Left colon (tissue), 2 donors: ENCODE measurements around the gene NPDC1. TPM values are rescaled to one million over a fixed set of nuclear protein-coding genes. Genes with fewer than 3 reads are reported as not detected.
A peak's percentile ranks its signal among the peaks of the same experiment; 100 is the strongest.
"Not testable (repeated sequence)": the region's sequence is repeated elsewhere in the genome, so short reads cannot be mapped to it uniquely, and the experiment has no call there.

Source experiments
- ATAC-seq: fragments of 200-7000 bp; cut with Tn5 transposase; one replicate; pipeline ENCODE4 v1.9.1; 2020; ENCODE audit warnings: mild to moderate bottlenecking, moderate library complexity
- DNase-seq, 2 donors: peaks; one replicate each; pipeline ENCODE4 v3.0.0-alpha.2; 2020
- intact Hi-C, 2 donors: fragments of 100-400 bp; cut with DNase I in 1 of 2; cut with micrococcal nuclease in 1 of 2; formaldehyde crosslinking; loops; one replicate each; pipeline versions ENCODE4 v1.11.2 to v1.14.0; 2022; cut with DNase I, micrococcal nuclease
- total RNA-seq, 2 donors: library from RNA; stranded (reverse); fragmentation: NEBNext Ultra II Directional; extraction: Animal tissue kit (Norgen Biotek cat#: 25700); gene quantifications; one replicate each; pipeline ENCODE4 v1.2.1, GENCODE V29; 2021
- donor health status: DM: no; HTN: no; CAD: no.
- donor health status: DM: yes; HTN: yes; CAD: no.

The NPDC1 gene
- total RNA-seq, 2 donors from 2014 or later: 170 to 204 TPM

GRCh38 chr9:137048655-137049543 lies 2.9 kb upstream of the NPDC1 start:
- DNase-seq (no peak), ATAC-seq (no peak)
- intact Hi-C loops: no loop called here

DNA sequence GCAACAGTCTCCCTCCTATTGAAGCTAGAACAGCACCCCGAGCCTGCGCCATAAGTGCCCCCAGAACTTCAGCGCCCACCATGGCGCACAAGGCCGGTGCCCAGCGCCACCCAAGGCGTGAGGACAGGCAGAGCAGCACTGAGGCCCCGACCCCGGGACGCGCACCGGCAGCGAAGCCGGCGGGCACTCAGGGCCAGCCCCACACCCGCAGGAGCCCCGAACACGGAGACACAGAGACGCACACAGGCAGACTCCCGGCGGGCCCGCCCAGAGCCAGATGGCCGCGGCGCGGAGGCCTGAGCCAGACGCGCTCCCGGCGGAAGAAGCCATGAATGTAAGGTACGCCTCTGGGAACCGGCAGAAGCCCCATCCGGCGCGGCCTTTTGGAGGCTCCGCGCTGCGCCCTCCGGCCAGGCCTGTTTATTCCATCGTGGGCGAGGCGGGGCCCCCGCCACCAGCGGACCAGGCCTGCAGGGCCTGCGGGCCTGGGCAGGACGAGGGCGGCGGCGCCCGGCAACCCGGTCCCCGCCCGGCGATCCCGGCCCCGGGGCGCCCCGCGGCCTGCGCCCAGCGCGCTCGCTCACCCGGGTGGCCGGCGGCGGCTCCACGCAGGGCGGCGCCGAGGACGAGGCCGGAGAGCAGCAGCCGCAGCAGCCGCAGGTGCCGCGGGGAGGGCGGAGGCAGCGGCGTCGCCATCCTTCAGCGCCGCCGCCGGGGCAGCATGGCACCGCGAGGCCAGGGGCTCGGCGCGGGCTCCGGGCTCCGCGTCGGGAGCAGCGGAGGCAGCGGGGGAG lies 486 bp downstream of the NPDC1 start:
- intact Hi-C loops: no loop called here
- DNase-seq (peak in 1 of 2 donors; percentile 52), ATAC-seq (peak; percentile 37)

- intact Hi-C loops: no loop called here
- peak; percentile 76 for ATAC-seq
- DNase-seq: peak; percentile 74 to 75
These were observed 1.3 kb downstream of the NPDC1 start for GRCh38 chr9:137044502-137045177.

GRCh38 chr9:137044037-137044436 lies 1.9 kb downstream of the NPDC1 start:
- intact Hi-C loops: no loop called here
- DNase-seq (no peak), ATAC-seq (peak; percentile 2)

- no peak for DNase-seq
- intact Hi-C loops: no loop called here
- no peak for ATAC-seq
These were observed 2.9 kb downstream of the NPDC1 start for GRCh38 chr9:137042751-137043727.

GRCh38 chr9:137041124-137041523 lies 4.9 kb downstream of the NPDC1 start:
- ATAC-seq (no peak), DNase-seq (no peak)
- intact Hi-C loops: no loop called here

GRCh38 chr9:137040568-137040967 lies 5.4 kb downstream of the NPDC1 start:
- DNase-seq (no peak), ATAC-seq (no peak)
- intact Hi-C loops: no loop called here

GRCh38 chr9:137039611-137040366 lies 6.2 kb downstream of the NPDC1 start:
- no peak for ATAC-seq

DNA sequence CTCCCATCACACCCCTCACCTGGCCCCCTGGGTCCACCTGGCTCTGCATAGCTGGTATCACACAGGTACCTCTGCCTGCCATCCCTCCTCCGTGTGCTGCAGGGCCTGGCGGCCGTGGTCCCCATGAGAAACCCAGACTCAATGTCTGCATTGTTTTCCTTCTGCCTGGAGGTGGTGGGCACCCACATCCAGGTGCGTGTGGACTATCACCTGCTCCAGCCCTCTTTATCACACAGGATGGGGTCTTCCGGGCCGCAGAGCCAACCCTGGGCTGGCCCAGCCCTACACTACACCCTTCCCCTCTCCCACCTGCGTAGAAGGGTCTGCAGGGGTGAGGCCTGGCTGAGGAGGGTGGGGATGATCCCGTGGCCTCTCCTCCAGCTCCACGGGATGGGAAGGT lies 7.1 kb downstream of the NPDC1 start:
- intact Hi-C loops: loop anchor here in 1 of 2 donors (5.0 kb wide), 1 partner anchor 252 kb away; no protein-coding TSS in a partner anchor
- no peak for ATAC-seq
- no peak for DNase-seq

More at GRCh38 chr9:137039611-137040366, 6.2 kb downstream of the NPDC1 start:
- DNase-seq: no peak
- intact Hi-C loops: loop anchor here in 1 of 2 donors (5.0 kb wide), 1 partner anchor 252 kb away; no protein-coding TSS in a partner anchor

GRCh38 chr9:137037483-137037882 lies 8.5 kb downstream of the NPDC1 start:
- no peak for ATAC-seq
- intact Hi-C loops: loop anchor here in 1 of 2 donors (5.0 kb wide), 1 partner anchor 250 kb away; no protein-coding TSS in a partner anchor

DNA sequence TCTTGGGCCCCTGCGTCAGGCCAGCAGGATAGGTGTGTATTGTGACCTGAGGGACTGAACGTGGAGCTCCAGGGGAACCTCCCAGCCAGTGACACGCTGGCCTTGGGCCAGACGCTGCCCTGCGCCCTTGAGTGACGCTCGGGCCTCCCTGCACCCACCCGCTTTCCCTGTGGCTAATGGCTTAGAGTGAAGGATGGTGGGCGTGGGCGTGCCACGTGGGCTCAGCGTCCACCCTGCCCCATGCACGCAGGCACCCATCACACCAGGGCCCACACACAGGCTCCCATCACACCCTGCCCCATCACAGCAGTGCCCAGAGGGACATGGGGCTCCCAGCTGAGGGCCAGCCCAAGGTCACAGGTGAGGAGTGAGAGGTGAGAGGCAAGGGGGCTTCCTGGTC lies 8.9 kb downstream of the NPDC1 start:
- no peak for DNase-seq
- no peak for ATAC-seq
- intact Hi-C loops: loop anchor here in 1 of 2 donors (5.0 kb wide), 1 partner anchor 250 kb away; no protein-coding TSS in a partner anchor

More at GRCh38 chr9:137037483-137037882, 8.5 kb downstream of the NPDC1 start:
- DNase-seq: no peak

DNA sequence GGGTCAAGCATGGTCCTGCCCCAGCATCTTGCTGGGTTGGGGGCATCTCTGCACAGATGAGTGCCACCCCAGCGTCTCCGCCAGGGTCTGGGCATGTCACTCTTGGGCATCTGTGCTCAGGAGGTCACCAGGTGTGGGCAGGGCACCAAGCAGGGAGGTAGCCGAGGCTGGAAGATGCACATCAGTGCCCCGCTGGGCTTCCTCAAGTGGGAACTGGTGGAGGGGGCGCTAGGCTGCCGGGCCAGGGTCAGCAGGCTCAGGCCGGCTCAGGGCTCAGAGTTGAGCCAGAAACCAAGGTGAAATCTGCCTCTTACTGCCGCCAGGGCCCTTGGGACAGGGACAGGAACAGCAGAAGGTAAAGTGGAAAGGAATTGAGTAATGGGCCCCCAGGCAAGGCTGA lies 10.0 kb downstream of the NPDC1 start:
- no peak for DNase-seq
- intact Hi-C loops: loop anchor here in 1 of 2 donors (5.0 kb wide), 1 partner anchor 249 kb away; no protein-coding TSS in a partner anchor
- no peak for ATAC-seq

GRCh38 chr9:137035507-137035834 lies 10.5 kb downstream of the NPDC1 start:
- ATAC-seq (peak; percentile 2), DNase-seq (no peak)
- intact Hi-C loops: loop anchor here in 1 of 2 donors (5.0 kb wide), 1 partner anchor 248 kb away; no protein-coding TSS in a partner anchor

DNA sequence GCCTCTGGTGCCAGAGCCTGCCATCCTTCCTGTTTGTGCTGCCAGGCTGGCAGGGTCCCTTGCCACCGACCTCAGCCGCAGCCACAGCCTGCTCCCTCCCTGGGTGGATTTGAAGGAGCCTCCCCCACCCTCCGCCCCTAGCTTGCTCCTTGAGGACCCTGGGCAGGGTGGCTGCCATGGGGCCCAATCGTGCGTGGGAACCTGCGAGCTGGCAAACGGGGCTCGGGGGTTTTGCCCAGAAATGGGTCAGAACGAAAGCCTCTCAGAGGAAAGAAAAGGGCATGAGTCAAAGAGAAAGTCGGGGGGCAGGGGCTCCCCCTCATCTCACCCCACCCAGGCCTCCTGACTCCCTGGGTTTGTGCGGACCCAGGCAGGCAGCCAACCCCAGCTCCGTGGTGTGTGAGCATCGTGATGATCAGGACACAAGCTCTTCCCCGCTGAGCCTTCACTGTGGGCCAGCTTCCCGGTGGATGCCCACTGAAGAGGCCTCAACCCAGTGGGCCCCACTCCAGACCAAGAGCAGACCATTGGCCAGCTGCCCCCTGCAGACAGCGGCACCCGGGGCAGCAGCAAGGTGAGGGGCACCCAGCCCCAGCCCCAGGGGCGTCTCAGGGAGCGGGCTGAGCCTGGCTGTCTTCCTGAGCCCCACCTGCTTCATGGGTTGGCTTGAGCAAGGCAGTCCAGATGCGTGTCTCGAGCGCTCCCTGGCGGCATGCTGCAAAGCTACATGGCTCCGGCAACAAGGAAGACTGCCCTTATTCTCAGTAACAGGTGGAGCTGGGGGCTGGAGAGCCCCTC lies 11.1 kb downstream of the NPDC1 start:
- peak; percentile 84 for ATAC-seq
- intact Hi-C loops: loop anchor here in 1 of 2 donors (5.0 kb wide), 1 partner anchor 248 kb away; no protein-coding TSS in a partner anchor

GRCh38 chr9:137034039-137034708 lies 11.8 kb downstream of the NPDC1 start:
- DNase-seq: peak; percentile 76 to 78

More for the DNA sequence above, 11.1 kb downstream of the NPDC1 start:
- DNase-seq: peak; percentile 80 to 81

DNA sequence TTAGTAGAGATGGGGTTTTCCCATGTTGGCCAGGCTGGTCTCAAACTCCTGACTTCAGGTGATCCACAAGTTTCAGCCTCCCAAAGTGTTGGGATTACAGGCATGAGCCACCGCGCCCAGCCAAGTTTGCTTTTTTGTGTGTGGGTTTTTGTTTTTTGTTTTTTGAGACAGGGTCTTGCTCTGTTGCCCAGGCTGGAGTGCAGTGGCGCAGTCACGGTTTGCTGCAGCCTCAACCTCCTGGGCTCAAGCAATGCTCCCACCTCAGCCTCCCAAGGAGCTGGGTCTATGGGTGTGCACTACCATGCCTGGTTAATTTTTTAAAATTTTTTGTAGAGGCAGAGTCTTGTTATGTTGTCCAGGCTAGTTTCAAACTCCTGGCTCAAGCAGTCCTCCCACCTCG lies 12.5 kb downstream of the NPDC1 start:
- intact Hi-C loops, ATAC-seq, DNase-seq: not testable (repeated sequence)

More at GRCh38 chr9:137034039-137034708, 11.8 kb downstream of the NPDC1 start:
- peak; percentile 79 for ATAC-seq
- intact Hi-C loops: no loop called here
